Stimulated activated CD4-positive, alpha-beta T cell treated with anti-CD3 and anti-CD28 coated beads, Interleukin-2, amount 100 ng/mL, for 48 hours (primary cell): Measurements from ENCODE around the gene HHIP.

ENCODE experiments used
- DNase-seq, 2 donors: peaks; one replicate each; pipeline ENCODE4 v3.0.0-alpha.2; 2020

HHIP gene

DNA sequence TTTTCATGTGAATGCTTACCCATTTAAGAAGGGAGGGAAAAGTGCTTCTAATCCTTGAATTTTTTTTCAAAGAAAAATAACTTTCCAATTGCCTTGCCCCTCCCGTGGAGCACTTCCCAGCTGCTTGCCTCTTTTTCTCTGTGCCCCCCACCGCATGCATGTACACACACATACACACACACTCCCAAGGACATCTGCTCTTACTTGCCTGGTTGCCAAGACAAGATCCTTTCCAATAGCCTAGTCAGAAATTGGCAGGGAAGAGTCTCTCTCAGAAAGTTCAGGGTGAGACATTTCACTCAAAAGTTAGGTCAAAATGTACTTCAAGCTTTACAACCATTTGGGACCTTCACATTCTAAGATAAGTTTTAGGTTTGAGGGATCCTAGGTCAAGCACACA, 10.9 kb downstream of the HHIP start:
- no peak for DNase-seq

DNA sequence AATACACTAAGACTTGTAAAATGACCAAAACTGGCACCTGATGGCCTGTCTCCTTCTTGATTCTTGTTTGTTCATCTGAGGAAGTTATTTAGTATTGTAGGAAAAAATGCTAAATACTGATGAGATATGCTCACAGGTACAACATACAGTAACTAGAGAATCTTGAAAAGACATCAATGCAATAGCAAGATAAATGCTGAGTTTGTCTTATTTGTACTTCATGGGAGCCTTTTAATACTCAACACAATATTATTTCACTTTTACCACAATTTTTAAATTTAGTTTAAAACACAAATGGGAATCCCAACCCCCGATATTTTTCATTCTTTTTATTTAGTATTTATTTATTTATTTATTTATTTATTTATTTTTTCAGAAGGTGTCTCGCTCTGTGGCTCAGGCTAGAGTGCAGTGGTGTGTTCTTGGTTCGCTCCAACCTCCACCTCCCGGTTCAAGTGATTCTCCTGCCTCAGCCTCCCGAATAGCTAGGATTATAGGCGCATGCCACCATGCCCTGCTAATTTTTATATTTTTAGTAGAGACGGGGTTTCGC, 12.1 kb downstream of the HHIP start:
- DNase-seq: no peak

DNA sequence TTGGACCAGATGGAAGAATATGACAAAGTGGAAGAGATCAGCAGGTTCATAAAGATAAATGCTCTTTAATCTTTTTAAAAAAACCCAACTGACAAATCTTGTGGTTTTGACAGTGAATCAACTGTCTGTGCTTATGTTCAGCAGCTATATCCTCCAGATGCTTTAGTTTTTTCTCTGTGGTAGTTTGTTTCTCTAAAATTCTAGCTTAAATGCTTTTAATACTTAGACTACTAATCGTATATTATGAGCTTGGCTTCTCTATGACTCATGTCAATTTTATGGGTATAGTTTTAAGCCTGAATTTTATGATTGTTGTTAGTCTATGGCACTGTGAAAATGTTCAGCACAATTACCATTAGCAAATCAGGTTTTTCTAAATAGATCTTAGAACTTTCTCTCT, 12.9 kb downstream of the HHIP start:
- no peak for DNase-seq

DNA sequence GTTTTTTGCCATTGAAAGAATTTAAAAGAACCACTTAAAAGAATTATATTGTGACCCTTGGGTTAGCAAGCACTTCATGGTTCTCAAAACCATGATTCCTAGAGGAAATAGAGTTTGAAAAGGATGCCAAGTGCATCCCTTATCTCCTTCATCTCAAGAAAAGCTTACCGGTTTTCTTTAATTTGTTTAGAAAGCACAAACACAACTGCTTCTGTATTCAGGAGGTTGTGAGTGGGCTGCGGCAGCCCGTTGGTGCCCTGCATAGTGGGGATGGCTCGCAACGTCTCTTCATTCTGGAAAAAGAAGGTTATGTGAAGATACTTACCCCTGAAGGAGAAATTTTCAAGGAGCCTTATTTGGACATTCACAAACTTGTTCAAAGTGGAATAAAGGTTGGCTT, 13.5 kb downstream of the HHIP start:
- no peak for DNase-seq

DNA sequence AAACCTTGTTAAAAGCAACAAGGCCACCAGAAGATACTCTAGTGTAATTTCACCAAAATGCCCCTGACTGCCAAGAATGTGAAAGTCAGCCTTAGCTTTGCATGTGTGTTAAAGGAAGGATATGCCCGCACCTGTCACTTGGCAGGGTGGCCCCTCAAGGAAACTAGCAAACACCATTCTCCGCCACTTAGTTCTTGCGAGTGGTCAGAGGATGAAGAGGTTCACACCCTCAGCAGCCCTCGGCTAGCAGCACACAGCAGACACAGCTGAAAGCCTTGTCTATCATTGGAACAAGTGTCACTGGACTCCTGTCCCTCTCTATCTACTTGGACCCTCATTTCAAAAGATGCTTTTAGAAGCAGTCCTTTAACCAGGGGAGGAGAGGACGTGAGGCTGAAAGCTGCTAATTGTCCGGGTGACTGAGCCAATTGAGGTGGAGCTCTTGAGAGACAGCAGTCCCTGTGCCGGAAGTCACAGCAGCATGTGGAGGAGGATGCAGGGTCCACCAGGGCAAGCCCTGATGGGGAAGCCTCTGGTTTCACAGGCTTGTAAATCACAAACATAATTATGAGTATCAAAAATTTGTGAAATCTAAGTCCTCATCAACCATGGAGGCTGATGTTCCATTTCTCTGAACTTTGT, 18.0 kb downstream of the HHIP start:
- DNase-seq: no peak

DNA sequence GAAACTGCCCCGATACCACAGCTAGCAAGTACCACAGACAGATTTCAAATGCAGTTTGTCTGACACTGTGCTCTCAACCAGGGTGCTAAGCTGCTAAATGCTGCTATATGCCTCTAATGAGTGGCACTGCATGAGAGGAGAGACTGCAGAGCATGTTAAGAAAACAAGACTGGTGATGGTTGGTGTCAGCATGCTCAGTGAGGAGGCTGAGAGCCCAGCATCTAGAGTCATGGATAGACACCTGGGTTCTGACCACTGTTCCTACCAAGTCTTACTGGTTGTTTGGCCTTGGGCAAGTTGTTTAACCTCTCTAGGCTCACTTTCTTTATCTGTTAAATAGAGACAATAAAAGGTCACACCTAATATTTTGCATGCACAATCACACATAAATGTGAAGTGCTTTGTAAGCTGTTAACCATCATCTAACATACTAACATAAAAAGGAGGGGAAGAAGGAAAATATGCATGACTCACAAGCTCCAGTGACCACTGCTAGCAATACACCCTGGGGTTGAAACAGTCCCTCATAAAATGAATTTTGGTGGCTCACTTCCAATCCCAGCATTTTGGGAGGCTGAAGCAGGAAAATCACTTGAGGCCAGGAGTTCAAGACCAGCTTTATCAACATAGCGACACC, 20.7 kb downstream of the HHIP start:
- DNase-seq: no peak

DNA sequence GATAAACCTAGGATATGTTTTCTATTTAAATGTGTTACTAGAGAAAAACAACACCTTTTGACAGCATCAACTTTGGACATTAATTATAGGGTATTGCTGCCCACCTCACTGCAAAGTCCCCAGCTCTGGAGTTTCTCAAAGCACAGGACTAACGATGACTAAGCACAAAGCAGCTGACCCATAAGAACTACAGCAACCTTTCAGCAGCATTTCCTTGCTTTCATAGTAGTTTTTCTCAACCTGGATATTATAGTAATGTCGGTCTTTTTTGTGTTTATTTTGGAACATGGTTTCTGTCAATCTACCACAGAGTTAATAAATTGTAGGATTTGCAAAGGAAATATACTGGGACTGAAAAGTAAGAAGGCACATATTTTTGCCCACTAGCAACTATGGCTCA, 21.5 kb downstream of the HHIP start:
- DNase-seq: no peak

DNA sequence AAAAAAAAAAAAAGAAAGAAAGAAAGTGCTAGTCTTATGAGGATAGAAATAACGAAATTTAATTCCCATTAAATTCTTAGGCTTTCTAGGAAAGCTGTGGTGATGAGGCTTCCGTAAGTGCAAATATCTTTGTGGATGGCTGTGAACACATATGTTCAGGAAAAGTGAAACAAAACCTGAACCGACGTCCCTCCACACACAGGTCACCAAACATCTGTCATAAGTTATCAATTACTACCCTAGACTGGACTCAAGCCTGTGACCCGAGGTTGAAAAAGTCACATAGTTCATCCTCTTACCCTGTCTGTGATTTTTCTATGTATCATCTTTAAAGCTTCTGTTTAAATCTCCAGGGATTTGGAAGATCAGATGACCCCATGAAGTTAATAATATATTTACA, 24.8 kb downstream of the HHIP start:
- no peak for DNase-seq

DNA sequence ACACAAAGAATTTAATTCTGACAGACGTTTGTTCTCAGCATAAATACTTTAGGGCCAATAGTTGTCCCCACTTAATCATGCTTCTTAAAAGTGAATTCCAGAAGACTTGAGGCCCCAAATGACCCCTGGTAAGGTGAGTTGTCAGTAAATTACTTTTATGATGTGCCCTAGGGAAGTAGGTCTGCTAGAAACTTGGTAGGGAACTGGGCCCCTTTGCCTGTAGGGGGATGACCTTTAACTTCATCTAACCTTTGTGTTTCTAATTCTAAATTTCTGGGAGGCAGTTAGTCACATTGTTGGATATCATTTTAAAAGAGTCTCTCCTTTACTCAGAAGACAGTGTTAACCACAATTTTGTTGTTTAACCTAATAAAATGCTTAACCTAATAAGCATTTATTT, 28.8 kb downstream of the HHIP start:
- no peak for DNase-seq

DNA sequence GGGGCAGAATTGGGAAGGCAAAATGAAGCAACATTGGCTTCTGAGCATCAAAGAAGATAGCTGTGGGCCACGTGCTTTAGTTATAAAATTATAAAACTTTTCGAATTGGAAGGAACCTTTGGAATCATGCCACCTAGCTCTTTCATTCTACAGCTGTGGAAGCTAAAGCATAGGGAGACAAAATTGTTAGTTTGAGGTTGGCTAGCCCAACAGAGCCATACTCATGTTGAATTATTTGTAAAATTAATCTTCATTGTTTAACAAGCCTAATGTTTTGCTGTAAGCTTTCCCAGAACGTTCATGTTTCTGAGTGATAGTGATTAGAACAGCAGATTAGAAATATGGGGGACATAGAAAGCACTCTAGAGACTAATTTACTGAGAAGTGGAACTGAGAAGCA, 35.9 kb downstream of the HHIP start:
- DNase-seq: no peak

DNA sequence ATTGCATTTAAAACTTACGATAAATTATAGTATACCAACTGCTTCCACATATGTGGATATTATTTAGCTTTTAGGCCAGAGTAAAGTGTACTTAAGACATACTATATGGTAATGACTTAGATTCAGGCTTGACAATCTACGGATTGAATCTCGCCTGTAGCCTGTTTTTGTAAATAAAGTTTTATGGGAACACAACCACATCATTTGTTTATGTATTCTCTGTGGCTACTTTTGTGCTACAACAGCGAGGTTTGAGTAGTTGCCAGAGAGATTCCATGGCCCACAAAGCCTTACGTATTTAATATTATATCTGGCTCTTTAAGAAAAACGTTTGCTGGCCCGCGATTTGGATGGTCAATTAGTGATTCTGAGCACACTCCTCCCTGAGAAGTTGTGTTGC, 37.6 kb downstream of the HHIP start:
- DNase-seq: no peak

DNA sequence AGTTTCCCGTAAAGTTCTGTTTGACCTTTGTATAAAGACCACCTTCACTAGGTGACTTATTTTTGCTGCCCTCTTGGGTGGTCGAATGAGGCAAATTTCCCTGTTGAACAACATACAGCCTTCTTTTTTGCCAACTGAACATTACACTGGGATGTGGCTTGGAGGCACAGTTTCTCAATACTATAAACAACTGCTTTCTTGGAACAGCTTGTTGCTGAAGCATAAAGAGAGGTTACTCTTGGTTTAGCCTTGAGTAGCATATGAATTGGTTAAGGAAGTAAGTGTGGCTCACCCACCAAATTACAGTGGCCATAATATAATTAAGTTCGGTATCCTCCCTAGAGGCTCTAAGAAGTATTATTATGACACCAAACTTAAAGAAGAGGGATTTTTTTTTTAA, 40.0 kb downstream of the HHIP start:
- no peak for DNase-seq

DNA sequence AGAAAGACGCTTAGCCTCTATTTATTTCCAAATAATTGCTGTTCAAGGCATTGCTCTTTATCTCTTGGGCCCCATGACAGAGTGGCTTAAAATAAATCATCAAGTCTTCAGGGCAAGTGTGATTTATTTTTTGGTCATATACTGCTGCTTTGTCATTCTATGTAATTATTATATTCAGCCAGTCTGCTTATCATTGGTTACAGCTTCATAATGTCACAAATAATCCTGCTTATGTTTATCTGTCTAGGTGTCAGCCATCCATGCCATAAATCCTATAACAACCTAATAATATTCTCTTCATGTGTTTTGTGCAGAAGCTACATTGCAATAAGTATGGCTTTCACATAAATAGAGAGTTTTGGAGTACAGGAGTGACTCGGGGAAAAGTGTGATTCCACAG, 41.0 kb downstream of the HHIP start:
- DNase-seq: no peak

DNA sequence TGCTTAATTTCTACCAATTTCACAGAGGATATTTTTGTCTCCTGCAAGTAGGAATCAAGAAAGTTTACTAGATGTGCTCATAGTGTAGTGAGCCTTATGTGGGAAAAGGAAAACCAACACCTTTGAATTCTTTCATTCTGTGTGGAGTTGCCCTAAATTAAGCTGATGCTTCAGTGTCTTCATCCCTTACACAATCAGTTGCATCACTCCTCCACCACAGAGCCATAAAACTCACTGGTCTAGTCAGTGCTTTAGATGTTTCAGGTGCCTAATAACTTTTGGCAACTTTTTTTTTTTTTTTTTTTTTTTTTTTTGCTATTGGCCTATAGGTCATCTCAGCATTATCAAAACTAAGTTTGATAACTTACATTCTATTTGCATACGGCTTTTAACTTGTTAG, 41.5 kb downstream of the HHIP start:
- DNase-seq: no peak

DNA sequence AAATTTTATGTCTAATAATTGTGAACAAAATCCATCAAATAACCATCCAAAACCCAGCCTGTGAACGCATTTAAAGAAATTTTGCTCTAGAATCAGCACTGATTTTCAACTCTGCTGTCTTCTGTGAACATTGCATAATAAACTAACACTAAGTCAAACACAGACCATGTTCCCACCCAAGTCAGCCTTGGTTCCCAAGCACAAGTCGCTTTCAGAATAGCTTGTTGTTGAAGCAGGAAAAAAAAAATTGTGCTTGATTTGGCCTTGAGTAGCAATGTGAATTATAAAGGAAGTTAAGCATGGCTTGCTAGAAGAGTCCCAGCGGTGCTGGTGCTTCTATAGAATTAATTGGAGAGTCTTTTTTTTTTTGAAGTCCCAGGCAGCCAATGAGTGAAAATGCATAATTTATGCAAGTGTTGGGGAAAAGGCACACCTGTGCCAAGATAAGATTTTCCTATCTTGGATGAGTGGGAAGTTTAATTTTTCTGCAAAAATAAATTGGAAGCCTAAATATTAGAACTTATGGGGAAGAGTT, 42.1 kb downstream of the HHIP start:
- no peak for DNase-seq

DNA sequence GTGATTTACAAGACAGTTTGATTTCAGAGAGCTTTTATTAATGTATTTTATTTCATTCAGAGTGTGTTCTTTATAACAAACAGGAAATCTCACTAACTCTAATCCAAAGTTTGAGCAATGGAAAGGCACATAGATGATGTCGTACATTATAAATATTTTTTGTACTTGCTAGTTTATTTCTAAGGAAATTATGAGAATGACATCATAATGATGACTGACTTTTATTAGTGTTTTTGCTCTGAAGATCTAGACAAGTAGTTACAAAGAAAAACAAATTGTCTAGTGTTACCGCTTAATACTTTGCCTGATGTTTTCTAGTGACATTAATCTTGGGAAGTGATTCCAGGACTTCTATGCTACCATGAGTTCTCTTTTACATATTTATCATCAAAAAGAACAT, 43.2 kb downstream of the HHIP start:
- no peak for DNase-seq

DNA sequence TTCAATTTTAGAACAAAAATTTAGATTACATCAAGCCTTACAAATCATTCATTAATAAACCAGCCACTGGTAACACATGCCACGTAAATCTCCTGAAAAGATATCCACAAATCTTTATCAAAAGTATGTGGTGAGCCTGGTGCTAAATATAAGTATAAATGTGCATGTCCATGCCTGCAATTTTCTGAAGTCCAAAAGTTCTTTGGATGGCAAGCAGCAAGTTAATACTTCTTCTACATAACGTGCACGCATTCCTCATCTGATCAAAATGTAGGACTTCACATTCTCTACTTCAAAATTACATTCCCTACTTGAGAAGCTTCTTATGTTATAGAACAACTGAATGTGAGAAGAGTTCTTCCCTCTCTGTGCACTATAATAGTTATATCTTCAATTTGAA, 49.8 kb downstream of the HHIP start:
- no peak for DNase-seq

DNA sequence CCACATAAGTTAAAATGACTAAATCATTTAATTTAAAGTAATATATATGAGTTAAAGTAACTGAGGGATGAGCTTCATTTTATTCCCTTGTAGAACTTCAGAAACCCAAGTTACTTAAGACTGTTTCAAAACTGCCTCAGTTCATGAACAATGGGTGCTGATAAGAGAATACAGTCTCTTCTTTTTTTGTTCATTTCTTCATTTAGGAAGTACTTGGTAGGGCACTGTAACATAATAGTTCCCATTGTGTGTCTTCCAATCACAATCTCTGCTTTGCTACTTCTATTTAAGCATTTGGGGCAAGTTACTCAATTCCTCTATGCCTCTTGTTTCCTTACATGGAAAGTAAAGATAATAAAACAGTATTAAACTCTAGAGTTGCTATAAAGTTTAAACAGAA, 50.4 kb downstream of the HHIP start:
- DNase-seq: no peak

DNA sequence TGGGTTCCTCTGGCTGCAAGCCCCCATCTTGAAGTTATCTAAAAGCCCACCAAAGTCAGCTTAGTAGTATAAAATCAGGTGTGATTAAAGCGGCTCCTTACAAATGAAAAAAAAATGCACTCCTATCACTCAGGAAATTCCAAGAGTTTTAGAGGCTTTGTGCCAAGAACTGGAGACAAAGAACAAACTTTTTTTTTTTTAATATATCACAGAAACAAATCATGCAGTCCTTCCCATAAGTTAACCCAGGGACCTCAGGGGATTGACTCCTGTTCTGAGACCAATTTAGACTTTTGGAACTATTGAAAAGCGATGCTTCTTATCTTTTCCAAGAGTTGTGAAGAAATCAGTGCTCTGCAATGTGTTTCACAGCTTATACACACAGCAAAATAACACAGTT, 53.6 kb downstream of the HHIP start:
- no peak for DNase-seq

DNA sequence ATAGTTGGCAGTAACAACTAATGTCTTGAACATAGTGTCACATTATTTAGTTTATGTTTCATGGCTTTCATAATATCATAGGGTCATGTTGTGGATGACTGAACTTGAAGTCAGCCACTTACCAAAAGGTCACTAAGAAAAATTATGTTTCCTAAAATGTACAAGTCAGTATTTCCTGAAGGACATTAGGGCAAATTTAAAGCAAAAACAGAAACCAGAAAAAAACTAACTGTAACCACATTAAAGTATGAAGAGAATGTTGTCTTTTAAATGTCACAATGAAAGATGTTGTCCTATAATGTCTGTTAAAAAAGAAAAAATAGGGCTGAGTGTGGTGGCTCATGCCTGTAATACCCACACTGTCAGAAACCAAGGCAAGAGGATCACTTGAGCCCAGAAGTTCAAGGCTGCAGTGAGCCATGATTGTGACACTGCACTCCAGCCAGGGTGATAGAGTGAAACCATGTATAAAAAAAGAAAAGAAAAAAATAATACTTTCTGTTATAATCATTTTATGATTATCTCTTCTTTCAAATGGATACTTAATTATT, 55.8 kb downstream of the HHIP start:
- no peak for DNase-seq

DNA sequence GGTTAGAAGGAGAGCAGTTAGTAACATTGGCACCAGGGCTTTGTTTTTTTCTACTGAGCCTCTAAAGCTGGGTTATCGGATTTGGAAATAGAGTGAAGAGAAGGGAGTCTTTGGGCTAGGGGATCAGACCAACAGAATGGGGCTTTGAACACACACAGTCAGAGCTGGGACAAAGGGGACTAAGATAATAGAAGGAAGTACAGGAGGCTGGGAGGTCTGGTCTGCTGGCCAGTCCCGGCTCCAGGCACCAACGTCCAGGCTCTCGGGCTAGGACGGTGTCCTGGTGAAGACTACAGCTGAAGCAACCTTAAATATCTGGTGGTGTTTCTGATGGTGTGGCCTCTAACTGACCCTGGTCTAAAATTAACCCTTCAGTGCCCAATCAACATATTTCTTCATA, 57.5 kb downstream of the HHIP start:
- DNase-seq: no peak

DNA sequence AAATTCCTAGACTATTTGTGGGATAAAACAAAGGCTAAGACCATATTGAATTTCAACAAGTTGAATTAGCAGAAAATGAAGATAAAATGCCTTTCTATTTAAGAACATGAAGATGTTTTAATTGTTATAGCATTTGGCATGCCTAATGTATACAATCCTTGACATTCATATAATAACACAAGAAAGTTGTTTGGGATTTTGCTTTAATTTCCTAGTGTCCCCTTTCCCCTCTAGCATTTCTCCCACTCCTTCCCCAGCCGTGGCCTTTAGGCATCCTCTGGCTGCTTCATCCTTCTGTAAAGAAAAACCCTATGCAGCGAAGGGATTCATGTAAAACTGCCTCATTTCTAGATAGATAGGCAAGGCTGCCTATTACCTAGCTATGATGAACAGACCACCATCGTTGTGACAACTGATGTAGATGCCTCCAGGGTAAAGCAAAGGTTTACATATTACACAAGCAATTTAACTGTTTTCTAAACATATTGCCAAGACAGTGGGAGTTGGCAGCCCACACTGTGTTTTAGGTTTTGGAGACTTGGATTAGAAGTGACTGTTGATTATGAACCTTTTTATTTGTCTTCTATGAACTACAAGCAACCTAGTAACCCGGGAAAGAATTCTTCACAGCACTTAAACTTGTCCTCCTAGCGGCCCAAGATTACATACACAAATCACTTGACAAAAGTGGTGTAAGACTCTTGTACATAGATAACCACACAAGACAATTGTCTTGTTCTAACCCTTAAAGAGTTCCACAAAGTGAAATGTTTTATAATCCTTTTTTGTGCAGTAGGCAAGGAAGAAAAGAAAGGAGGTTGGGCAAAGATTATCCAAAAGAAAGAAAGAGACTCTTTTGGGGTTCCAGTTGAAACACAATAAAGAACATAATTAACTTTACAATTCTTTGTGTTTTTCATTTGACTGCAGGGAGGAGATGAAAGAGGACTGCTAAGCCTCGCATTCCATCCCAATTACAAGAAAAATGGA, 59.9 kb downstream of the HHIP start:
- DNase-seq: no peak

DNA sequence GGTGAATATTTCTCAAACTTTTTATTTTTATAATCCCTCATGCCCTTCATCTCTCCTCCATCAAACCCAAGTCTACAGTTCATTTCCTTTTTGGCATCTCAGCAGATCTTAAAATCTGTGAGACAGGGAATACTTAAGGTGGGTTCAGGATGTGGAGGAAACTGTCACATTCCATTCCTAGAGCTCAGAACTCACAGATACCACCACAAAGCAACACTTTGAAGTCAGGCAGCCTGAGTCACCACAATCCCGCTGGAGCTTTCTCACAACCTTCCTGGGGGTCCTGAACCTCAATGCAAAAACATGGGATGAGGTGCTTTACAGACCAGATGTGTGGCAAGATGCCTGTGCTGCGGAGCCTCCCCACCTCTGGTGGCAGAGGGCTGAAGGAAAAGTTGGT, 63.2 kb downstream of the HHIP start:
- no peak for DNase-seq
